IPS-NIHi7 (cell line): ENCODE data around the gene PGF.

Source experiments
- DNase-seq: peaks from one replicate; pipeline ENCODE4 v3.0.0; 2012; ENCODE audit warnings: mixed read lengths; ENCODE audit errors: extremely low spot score

PGF gene

DNA sequence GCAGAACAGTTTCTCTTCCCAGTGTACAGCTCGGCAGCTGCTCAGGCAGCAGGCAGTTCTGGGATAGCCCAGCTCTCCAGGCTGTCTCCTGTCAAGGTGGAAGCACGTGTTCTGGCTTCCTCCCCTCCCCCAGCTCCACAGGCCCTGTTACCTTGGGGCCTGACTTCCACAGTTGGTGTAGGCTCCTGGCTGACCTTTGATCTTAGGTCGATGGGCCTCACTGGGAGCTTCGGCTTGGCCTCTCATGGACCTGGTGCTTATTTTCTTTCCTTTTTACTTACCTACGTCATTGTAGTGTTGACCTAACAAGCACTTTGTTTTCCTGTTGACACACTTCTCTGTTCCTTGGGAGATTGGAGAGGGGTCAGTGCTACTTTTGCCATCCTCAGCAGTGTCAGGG lies 56.7 kb downstream of the PGF start:
- no peak for DNase-seq

- DNase-seq, result no peak
Measured at GRCh38 chr14:74898083-74898482, 57.3 kb downstream of the PGF start.

- DNase-seq, result no peak
Measured at GRCh38 chr14:74897642-74898041, 57.8 kb downstream of the PGF start.

- DNase-seq, result no peak
Measured at GRCh38 chr14:74896400-74896799, 59.0 kb downstream of the PGF start.

DNA sequence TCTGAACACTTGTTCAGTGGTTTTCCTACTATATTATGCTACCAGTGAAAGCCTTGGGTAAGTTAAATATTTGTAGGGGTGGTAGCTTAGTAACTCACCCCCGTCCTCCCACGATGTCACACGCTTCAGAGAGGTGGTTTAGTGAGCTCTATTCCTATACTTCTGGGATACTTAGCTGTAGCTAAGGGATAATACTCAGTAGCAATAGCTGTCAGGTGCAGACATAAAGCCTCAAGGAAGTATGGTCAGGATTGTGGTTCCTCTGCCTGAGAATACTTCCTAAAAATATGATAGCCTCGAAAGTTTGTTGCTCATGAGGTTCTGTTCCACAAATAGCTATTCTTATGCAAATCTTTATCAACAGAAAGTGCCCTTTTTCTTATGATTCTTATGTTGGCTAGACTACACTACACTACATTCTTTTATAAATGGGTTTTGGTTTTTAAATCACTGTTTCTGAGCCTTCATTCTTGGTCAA lies 61.7 kb downstream of the PGF start:
- no peak for DNase-seq

DNA sequence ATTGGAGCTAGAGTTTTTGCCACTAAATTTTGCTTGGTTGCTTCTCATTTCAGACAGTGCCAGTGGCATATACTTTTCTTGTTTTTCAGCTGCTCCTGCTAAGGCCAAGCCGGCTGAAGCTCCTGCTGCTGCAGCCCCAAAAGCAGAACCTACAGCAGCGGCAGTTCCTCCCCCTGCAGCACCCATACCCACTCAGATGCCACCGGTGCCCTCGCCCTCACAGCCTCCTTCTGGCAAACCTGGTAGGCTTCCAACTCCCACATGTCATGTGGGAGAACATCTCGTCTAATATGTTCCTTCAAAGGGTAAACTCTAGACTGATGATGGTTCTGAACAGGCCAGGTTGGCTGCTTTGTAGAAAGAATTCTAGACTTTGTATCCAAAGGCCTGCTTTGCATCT lies 62.7 kb downstream of the PGF start:
- DNase-seq, result no peak

GRCh38 chr14:74891870-74892269 lies 63.5 kb downstream of the PGF start:
- DNase-seq, result no peak
